ENCODE measurements around the gene HOMEZ.
"Not testable (repeated sequence)": the region's sequence is repeated elsewhere in the genome, so short reads cannot be mapped to it uniquely, and the experiment has no call there.

HOMEZ gene

GRCh38 chr14:23307146-23307530 lies 21.2 kb upstream of the HOMEZ start:
- no peak for DNase-seq

- DNase-seq, result peak in 1 of 2 donors; percentile 42
Observed at GRCh38 chr14:23306412-23307145, 20.6 kb upstream of the HOMEZ start, which contains the start of gene BCL2L2. TSS of gene BCL2L2 (plus strand) at chr14:23306833. CDS start at chr14:23307768, 935 bp downstream.

GRCh38 chr14:23302290-23303225 lies 16.6 kb upstream of the HOMEZ start, which contains the start of gene PPP1R3E:
TSS of gene PPP1R3E (minus strand) at chr14:23302859. CDS start at chr14:23302576, 283 bp downstream.
- peak; percentile 84 to 88 for DNase-seq

GRCh38 chr14:23301969-23302289 lies 16.0 kb upstream of the HOMEZ start:
- DNase-seq, result no peak

GRCh38 chr14:23301288-23301968 lies 15.5 kb upstream of the HOMEZ start:
- peak; percentile 97 to 98 for DNase-seq

GRCh38 chr14:23300687-23301223 lies 14.8 kb upstream of the HOMEZ start:
- DNase-seq, result no peak

GRCh38 chr14:23299986-23300686 lies 14.2 kb upstream of the HOMEZ start:
- no peak for DNase-seq

- peak; percentile 30 to 62 for DNase-seq
Observed at GRCh38 chr14:23299211-23299957, 13.5 kb upstream of the HOMEZ start.

- no peak for DNase-seq
Observed at GRCh38 chr14:23297611-23298277, 11.8 kb upstream of the HOMEZ start.

GRCh38 chr14:23297096-23297495 lies 11.2 kb upstream of the HOMEZ start:
- DNase-seq, result no peak

- DNase-seq, result no peak
Observed at GRCh38 chr14:23296012-23296777, 10.3 kb upstream of the HOMEZ start.

GRCh38 chr14:23294734-23295561 lies 9.0 kb upstream of the HOMEZ start:
- peak; percentile 53 to 76 for DNase-seq

GRCh38 chr14:23286902-23287479 lies 1.1 kb upstream of the HOMEZ start:
- no peak for DNase-seq

- no peak for DNase-seq
Observed at GRCh38 chr14:23285530-23286019, 357 bp downstream of the HOMEZ start.

GRCh38 chr14:23284654-23285529 lies 1.0 kb downstream of the HOMEZ start:
- no peak for DNase-seq

- DNase-seq, result no peak
Observed at GRCh38 chr14:23281247-23281646, 4.7 kb downstream of the HOMEZ start.

- not testable (repeated sequence) for DNase-seq
Observed at GRCh38 chr14:23277928-23278327, 8.0 kb downstream of the HOMEZ start.

GRCh38 chr14:23277189-23277588 lies 8.7 kb downstream of the HOMEZ start:
- DNase-seq, result no peak
